ENCODE measurements around the gene DNAJC4.
"Not testable (repeated sequence)": the region's sequence is repeated elsewhere in the genome, so short reads cannot be mapped to it uniquely, and the experiment has no call there.

The DNAJC4 gene

DNA sequence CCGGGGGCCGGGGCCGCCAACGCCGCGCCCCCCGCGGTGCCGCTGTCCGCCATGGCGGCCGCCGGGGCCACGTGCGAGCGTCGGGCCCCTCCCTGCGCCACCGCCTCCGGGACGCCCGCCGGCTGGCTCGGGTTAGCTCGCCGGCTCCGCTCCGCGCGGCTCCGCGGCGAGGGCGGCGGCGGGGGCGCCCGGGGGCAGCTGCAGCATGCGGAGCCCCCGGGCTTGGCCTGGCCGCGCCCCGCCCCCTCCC is 16.2 kb downstream of the DNAJC4 start:
- not testable (repeated sequence) for DNase-seq

GRCh38 chr11:64246871-64247728 is 16.8 kb downstream of the DNAJC4 start, which contains the start of gene PPP1R14B:
Gene PPP1R14B (minus strand): TSS chr11:64246943. CDS start chr11:64246673, 270 bp downstream.
- DNase-seq: peak; percentile 91

DNA sequence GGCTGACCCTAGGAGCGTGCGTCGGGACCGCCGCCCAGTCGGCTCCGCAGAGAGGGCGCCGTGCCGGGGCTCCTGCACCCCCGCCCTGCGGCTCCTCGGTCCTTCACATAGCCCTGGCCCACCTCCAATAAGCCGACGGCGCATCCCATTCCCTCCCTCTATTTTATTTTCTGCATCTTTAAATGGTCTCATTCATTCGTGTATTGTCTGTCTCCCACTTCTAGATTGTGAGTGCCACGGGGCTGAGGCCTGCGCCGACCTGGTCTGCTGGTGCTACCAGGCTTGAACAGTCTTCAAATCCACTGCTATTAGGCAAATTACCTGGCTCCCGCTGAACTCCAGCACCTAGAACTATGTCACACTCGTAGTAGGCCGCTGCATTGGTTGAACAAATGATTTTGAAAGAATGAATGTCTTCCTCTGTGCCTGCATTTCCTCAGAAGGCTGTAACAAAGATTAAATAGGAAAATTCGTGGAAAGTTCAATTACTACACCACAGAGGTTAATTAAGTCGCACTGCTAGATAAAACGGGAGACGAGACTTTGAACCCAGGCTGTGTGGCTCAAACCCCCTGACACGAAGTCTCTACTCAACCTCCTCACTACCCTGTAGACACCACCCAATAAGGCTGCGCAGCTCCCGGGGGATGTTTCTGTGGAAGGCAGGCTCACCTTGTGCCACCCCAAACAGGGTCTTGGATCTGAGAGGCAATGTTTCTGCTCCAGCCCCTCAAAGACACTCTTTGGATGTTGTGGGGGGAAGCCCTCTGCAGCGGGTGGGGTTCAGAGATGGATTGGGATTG is 17.6 kb downstream of the DNAJC4 start:
- no peak for DNase-seq

DNA sequence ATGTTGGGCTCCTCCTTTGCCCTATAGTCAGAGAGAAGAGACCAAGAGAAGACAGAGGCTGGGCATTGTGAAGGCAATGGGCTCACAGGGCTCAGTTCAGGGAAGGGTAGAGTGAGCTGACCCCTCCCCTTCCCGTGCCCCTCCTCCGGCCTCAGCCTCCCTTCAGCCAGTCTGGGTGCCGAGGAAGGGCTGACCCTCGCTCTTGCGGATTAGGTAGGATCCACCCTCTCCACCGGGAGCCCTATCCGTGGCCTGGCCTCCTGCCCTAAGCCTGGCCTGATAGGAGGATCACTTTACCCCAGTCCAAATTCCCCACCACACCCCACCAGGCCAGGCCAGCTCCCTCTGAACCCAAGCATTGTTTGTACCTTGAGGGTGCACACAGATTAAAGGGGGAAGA is 18.2 kb downstream of the DNAJC4 start:
- DNase-seq: no peak

DNA sequence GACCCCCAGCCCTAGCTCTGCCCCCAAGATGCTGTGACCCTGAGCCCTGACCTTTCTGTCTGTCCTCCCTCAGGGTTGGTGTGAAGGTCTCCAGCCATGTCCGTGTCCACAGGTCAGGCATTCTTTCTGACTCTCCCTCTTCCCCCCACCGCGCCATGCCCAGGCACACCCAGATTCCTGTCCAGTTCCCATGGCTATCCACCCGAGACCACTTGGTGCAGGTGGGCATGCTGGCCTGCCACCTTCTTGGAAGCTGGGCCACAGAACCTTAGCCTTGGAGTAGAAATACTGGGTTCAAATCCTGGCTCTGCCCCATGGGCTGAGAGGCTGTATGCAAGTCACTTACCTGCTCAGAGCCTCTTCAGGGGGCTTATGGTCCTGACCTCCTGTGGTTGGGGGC is 18.7 kb downstream of the DNAJC4 start:
- DNase-seq: no peak

GRCh38 chr11:64249563-64250414 is 19.4 kb downstream of the DNAJC4 start:
- DNase-seq: peak; percentile 20

GRCh38 chr11:64250415-64251015 is 20.2 kb downstream of the DNAJC4 start:
- no peak for DNase-seq

- DNase-seq: peak; percentile 75
Measured at GRCh38 chr11:64251016-64251752, 20.8 kb downstream of the DNAJC4 start, which contains the start of gene PLCB3. Gene PLCB3 (plus strand): TSS chr11:64251530. CDS start chr11:64251650, 120 bp downstream.

DNA sequence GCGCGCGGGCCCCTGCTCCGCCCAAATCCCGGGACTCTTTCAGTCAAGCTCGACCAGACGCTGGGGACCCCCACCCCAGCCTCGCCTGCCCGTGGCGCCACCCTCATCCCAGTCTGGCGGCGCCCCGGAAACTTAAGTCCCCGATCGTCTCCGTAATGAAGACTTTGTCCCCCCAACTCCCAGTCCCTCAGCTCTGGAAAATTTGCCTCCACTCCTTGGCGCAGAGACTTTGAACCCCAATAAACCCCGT is 21.3 kb downstream of the DNAJC4 start:
- DNase-seq: no peak

DNA sequence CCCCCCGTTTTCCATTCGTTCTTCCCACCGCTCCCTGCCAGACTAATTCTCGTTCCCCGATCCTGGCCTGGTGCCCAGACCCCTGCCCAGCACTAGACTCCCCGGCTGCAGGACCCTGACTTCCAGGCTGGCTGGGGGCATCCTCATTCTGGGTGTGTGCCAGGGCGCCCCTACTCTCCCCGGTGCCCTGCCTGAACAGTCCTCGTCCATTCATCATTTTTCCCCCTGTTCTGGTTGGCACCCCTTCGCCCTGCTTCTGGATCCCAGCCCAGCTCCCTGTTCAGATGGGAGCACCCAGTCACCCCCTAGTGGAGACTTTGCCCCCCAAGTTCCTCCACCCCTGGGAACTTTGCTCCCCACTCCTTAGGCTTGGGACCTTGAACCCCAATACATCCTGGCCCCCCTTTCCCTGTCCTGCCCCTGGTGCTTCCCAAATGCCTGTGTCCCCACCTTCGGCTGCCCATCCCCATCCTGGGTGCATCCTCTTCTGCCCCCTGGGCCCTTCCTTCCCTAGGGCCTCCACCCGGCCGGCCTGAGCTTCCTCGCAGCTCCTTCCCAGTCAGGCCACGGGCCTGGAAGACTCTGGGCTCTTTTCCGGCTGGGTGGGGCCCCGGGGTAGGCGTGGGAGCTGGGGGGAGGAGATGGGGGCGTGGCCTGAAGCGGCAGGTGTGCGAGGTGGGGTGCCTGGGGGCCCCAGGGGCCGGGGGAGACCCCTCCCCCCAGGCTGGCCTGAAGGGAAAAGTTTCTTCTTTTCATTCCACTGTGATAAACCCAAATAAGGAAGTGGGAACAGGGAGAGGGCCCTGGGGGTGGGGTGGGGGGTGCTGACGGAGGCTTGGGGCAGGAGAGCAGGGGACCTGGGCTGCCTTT is 21.9 kb downstream of the DNAJC4 start:
- peak; percentile 21 for DNase-seq

DNA sequence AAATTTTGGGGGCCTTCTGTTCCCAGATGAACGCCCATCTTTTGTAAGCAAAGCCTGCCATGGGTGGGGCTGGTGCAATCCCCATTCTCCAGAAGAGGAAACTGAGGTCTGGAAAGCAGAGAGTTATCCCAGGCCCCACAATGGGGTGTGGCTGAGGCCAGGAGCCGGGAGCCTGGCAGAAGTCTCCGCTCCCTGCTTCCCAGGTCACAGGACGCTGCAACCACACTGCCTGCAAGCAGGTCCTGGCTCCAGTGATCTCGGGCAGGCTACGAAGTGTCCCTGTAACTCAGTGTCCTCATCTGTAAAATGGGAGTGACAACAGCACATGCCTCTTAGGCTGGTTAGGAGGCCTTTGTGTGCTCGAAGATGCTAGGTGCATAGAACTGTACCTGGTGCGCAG is 22.7 kb downstream of the DNAJC4 start:
- no peak for DNase-seq

DNA sequence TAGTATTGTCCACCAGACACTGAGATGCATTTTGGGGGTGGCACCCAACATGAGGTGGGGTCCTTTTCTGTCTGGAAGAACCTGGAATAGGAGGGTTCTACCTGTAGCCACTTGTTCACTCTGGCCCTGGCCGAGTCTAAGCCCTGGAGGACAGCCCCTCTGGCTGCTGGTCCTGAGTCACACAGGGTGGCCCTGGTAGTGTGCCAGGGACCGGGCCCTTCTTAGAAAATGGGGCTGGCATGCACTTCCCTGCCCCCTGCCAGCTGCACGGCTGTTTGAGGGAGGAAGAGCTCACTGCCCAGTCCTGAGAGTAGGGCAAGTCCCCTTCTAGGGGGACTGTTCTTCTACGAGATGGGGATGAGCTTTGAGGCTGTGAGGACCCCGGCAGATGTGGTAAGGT is 23.1 kb downstream of the DNAJC4 start:
- DNase-seq: no peak

GRCh38 chr11:64254326-64254725 is 24.0 kb downstream of the DNAJC4 start:
- no peak for DNase-seq

- DNase-seq: no peak
Measured at GRCh38 chr11:64255135-64256128, 25.1 kb downstream of the DNAJC4 start.

GRCh38 chr11:64256300-64256699 is 26.0 kb downstream of the DNAJC4 start:
- no peak for DNase-seq

- no peak for DNase-seq
Measured at GRCh38 chr11:64258356-64258755, 28.0 kb downstream of the DNAJC4 start.

GRCh38 chr11:64258946-64259532 is 28.7 kb downstream of the DNAJC4 start:
- DNase-seq: no peak

DNA sequence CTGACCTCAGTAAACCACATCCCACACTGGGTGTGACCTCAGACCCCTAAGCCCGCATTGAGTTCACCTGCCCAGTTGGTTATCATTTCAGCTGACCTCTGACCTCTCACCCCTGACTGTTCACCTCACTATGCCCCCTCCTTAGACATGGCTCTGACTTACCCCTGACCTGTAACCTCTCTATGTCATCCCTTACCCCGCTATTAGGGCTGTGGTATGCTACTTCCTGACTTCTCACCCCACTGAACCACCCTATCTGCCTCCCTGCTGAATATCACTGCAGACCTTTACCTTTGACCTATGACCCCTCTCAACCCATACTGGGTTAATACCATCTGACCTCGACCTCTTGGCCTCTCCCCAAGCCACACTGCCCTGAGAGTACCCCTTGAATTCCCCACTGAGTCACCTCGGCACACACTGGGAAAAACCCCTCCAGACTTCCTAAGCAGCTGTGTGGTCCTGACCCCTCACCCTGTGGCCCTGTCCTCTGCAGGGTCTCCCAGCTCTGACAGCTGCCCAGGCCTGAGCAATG is 29.3 kb downstream of the DNAJC4 start:
- DNase-seq: no peak

GRCh38 chr11:64260147-64260708 is 29.9 kb downstream of the DNAJC4 start:
- no peak for DNase-seq

Measured in activated CD4-positive, alpha-beta T cell treated with anti-CD3 and anti-CD28 coated beads, Interleukin-2, Interleukin-6, amounts not matched to agents 100 ng/mL and 50 ng/mL, durations not matched to agents 16 hours and 8 hours (primary cell).